ENCODE results near the gene TFE3.

GRCh38 chrX:48983896-48984295, 59.3 kb downstream of the TFE3 start:
- TF ChIP-seq CTCF (IDR thresholded peaks at IDR 0.05; ENCODE audit: low read depth, low read length, poor library complexity, severe bottlenecking) (no peak), EZH2phosphoT487 (IDR thresholded peaks at IDR 0.05; ENCODE audit: borderline replicate concordance, low read length) (no peak)

Data from DOHH2 (cell line).